ENCODE results near the gene C2orf81.
A peak's percentile ranks its signal among the peaks of the same experiment; 100 is the strongest.
"Not testable (repeated sequence)": the region's sequence is repeated elsewhere in the genome, so short reads cannot be mapped to it uniquely, and the experiment has no call there.

C2orf81 gene

DNA sequence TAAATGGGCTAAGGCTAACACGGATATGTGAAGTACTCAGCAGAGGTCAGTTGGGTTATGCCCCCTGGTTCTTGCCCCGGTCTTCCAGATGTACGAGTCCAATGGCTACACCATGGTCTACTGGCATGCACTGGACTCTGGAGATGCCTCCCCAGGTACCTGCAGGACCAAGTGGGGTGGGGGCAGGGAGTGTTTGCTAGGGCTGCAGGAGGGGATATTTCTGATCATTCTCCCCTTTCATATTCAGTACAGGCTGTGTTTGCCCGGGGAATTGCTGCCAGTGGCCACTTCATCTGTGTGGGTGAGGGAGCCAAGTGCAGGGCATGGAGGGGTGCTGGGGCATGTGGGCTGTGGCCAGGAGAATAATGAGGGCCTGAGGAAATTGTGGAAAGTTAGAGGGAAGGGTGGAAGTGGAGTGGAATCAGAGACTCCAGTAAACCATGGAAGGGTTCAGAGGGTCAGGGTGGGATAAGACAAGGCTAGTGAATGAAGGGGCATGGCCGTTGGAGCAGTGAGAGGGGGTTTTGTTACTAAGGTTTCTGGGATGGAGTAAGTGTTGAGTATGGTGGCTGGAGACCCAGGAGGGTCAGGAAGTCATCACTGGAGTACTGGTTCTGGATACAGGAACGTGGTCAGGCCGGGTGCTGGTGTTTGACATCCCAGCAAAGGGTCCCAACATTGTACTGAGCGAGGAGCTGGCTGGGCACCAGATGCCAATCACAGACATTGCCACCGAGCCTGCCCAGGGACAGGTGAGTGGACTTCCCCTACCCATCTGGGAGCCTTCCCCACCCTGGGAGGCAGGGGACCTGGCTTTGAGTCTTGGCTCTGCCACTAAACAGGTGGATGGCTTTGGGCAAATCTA is 2.0 kb upstream of the C2orf81 start:
- DNase-seq: no peak

DNA sequence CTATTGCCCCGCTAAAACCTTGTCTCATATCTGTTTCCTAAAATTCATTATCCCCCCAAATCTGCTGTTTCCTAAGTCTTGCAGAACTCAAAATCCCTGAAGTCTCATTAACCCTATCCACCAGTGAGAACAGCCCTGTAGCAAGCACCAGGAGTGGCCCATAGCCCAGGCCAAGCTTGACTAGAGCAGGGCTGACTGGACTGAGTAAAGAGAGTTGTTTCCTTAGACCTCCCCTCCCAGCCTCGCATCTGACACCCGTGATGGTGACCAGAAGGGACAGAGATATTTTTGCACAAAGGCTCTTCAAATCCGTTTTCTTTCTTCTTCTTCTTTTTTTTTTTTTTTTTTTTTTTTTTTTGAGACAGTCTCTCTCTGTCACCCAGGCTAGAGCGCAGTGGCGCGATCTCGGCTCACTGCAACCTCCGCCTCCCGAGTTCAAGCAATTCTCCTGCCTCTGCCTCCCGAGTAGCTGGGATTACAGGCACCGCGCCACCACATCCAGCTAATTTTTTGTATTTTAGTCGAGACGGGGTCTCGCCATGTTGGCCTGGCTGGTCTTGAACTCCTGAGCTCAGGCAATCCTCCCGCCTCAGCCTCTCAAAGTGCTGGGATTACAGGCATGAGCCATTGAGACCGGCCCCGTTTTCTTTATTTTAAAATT is 846 bp downstream of the C2orf81 start:
- not testable (repeated sequence) for DNase-seq

GRCh38 chr2:74420006-74420405 is 1.4 kb downstream of the C2orf81 start:
- DNase-seq: no peak

DNA sequence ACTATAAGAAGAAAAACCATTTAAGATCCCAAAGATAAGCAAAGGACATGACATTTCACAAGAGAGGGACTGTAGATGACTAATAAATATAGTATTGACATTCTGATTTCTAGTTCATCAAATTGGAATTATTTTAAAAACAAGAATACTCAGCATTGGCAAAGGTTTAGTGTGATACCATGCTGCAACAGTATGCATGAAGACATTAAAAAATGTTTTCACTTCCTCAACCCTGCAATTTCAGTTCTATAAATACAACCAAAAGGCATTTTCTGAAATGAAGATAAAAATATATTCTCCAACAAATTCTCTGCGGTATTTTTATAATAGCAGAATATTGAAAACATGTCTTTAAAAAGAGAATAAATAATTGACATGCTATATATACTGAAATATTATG is 2.1 kb downstream of the C2orf81 start:
- no peak for DNase-seq

GRCh38 chr2:74418312-74418711 is 3.1 kb downstream of the C2orf81 start:
- DNase-seq: no peak

DNA sequence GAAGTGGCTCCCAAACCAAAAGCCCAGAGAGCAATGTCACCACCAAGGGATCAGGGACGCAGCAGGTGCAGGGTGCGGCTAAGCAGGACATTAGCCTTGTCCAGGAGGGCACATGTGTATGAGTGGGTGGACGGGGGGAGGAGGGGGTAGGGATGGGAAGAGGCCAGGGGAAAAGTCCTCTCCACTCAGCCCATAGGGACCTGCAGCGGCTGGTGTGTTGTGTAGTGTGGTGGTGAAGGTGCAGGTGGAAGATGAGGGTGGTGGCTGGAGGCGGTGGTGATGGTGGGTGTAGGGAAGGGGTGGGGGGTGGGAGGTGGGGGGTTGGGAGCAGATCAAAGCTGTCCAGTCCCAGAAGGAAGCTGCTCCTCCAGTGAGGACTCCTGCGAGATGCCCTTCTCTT is 3.7 kb downstream of the C2orf81 start:
- no peak for DNase-seq

- no peak for DNase-seq
These were observed 4.2 kb downstream of the C2orf81 start for GRCh38 chr2:74417197-74417596.

GRCh38 chr2:74416778-74417177 is 4.6 kb downstream of the C2orf81 start:
- DNase-seq: no peak

DNA sequence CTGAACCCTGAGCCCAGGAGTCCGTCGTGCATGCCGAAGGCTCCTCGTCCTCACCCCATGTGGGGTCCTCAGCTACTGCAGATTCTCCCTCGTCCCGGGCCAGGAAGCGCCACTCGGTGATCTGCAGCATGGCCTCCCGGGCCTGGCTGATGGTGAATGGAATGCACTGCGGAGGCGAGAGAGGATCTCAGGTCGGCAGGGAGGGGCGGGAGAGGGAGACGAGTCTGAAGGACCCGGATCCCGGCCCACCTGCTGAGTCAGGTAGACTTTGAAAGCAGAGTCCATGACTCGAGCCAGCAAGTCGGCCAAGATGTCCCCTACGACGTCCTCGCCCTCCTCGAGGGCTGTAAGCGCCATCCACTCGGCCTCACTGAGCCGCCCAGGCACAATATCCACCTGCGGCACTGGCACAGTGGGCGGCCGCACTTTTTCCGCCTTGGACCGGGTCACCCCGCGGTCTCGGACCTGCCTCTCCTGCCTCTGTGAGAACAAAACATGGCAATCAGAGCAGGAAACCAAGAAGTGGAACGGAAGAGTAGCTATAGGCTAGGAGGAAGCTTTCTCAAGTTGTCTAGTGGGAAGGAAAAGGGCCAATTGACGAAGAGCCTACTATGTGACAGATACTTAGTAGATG is 5.5 kb downstream of the C2orf81 start:
- no peak for DNase-seq

DNA sequence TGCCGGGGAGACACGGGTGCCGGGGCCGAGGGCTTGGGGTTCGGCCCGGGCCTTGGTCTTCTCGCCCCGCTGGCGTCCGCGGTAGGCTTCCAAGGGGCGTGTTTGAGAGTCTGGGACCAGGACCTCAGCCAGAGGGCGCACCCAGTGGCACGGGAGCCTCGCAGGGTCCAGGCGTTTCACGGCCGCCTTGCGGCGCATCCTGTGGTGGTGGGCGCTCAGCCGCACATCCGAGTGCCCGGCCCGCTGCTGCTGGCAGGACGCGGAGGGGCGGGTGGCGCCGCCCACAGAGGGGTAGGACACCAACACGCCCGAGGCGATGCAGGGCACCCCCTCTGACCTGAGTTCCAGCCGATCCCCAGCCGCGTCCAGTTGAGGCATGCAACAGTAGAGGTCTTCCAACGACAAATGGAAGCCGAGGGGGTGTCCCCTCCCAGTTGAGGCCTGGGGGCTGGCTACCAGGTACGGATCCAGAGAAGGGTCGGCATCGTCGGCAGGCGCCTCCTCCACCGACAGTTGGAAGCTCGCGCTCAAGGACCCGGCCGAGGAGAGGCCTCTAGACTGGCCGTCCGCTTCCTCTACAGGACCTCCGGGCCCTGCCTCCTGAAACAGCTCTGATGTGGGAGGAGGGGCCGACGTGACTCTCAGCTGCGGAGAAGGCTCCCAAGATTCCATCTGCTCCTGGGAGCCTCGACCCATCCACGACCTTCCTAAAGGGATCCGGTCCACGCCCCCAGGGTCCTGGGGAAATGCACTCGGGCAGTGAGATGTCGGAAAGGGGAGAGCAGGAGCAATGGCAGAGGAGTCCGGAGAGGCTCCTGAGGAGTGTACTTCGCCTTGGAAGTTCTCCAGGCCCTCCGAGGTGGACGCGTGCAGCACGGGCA is 6.3 kb downstream of the C2orf81 start:
- DNase-seq: peak; percentile 17

- no peak for DNase-seq
These were observed 7.0 kb downstream of the C2orf81 start for GRCh38 chr2:74414441-74414840.

DNA sequence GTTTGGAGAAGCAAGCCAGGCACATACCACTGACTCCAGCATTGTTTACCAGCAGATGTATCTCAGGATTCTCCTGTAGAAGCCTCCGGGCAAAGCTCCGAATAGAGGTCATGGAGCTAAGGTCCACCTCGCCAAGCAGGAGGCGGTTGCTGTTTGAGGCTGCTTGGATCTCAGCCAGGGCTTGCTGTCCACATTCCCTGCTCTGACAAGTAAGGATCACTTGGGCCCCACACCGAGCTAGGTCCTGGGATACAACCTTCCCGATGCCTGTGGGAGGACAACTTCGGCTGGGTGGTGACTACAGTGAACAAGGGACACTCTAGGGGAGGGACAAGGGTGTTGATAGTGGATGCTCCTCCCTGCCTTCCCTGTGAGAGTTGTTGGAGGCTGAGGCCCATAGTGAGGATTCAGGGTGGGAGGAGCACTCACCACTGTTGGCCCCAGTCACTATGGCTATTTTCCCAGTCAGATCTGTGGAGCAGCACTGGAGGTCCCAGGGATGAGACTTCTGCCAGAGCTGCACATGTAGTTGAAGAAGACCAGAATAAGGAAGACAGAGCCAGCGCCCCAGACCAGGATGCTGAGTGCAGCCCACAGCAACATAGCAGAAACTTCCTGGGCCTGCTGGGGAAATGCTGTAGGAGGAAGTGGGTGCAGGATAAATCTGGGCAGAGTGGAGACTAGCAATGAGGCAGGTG is 8.3 kb downstream of the C2orf81 start:
- DNase-seq: no peak

DNA sequence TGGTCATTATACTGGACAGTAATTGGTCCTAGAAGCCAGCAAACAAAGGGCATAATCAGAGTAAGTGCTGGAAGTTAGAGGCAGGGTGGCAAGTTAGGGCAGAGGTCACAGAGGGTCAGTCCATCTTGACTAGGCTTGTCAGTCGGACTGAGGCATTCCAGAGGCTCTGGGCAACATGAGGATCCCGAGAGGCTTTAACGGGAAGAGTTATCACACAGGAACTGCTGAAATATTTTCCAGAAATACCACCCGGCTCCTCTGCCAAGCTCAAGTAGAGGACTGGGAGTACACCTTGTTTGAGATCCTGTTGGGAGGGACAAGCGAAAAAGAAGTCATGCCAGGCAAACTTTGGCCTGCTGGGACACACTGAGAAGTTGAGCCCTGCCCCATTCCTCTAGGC is 13.7 kb downstream of the C2orf81 start:
- DNase-seq: no peak

DNA sequence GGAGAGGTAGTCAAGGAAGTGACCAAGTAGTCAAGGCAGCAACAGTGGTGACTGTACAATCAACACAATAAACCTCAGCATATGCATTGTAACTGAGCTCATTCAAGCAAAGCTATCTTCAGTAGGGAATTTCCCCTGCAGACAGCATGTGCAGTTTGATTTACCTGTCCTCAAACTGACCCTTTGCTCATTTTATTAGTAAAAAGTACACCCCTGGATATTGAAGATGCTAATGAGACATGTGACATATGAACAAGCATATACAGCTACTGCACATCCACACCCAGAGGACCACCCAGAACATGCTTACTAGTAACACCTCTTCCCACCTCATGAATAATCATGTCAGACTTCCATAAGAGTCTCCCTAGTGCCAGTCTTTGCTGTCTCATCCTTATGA is 15.4 kb downstream of the C2orf81 start:
- no peak for DNase-seq

DNA sequence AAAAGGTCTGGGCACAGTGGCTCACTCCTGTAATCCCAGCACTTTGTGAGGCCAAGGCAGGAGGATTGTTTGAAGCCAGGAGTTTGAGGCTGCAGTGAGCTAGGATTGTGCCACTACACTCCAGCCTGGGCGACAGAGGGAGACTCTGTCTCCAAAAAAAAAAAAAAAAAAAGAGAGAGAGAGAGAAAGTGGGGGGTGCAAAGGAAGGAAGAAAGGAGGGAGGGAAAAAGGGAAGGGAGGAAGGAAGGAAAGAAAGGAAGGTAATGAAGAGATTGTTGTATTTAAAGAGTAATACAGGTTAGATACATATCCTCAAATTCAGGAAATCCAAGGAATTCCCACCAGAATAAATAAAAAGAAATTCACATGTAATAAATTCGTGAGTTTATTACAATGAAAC is 19.5 kb downstream of the C2orf81 start:
- DNase-seq: no peak

DNA sequence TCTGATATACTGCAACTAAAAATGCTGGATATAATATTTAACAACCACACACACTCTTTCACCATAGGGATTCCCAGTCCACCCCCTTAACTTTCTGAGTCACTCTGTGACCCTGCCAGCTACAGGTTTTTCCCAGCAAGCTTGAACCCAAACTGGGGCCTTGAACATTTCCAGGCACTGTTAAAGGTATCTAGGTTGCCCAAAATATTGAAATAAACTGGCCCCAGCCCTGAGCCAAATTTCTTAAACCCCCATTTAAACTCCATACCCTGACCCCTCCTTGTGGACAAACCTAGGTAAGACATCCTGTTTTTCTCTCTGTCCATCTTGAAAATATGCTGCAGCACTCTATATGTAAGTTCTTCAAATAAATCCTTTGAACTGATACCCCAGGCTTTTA is 21.6 kb downstream of the C2orf81 start:
- DNase-seq: no peak

DNA sequence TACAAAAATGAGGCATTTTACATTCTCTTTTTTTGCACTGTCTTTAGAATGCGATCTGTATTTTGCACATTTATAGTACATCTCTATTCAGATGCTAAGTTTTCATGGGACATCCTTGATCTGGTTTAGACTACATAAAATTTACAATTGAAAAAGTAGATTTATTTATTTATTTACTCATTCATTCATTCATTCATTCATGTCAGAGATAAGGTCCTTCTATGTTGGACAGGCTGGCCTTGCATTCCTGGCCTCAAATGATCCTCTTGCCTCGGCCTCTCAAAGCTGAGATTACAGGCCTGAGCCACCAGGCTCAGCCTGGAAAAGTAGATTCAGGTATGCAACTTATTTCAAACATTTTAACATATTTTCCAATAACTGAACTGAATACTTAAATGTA is 25.3 kb downstream of the C2orf81 start:
- no peak for DNase-seq

DNA sequence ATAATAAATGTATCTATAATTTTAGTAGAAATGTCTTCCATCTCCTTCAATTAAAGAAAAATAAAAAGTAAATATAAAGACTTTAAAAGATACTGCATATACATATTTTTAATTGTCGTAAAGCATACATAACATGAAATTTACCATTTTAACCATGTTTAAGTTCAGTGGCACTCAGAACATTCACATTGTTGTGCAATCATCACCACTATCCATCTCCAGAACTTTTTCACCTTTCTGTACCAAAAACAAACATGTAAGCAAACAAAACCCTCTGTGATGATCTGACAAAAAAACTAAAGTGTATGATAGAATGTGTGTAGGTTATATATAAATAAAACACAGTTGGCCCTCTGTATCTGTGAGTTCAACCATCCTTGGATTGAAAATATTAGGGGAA is 27.9 kb downstream of the C2orf81 start:
- no peak for DNase-seq

DNA sequence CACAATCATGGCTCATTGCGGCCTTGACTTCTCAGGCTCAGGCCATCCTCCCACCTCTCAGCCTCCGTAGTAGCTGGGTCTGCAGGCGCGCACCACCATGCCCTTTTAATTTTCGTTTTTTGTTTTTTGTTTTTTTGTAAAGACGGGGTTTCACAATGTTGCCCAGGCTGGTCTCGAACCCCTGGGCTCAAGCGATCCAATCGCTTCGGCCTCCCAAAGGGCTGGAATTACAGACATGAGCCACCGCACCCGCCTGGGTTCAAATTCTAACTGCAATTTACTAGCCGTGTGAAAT is 29.0 kb downstream of the C2orf81 start:
- DNase-seq: no peak

- DNase-seq: peak; percentile 96
These were observed 29.6 kb downstream of the C2orf81 start for GRCh38 chr2:74391580-74392448.

DNA sequence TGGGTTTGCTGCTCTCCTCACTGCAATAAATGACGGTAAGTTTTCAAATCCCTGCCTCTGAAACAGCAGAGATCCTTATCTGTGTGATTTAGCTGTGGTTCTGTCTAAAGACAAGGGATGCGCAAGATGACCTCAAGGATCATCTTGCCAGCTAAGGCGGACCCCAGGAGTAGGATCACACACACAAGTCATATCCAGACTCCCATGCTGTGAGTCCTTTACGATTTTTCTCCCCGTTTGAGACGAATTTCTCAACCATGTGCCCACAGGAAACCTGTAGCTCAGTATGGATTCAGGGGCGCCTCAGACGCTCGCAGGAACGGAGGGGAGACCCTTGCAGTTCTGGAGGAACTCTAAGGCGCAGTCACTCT is 30.2 kb downstream of the C2orf81 start:
- DNase-seq: no peak

- DNase-seq: no peak
These were observed 30.8 kb downstream of the C2orf81 start for GRCh38 chr2:74390606-74391005.
